ENCODE data around the gene RAPGEF6.
"Not testable (repeated sequence)": the region's sequence is repeated elsewhere in the genome, so short reads cannot be mapped to it uniquely, and the experiment has no call there.

The RAPGEF6 gene

DNA sequence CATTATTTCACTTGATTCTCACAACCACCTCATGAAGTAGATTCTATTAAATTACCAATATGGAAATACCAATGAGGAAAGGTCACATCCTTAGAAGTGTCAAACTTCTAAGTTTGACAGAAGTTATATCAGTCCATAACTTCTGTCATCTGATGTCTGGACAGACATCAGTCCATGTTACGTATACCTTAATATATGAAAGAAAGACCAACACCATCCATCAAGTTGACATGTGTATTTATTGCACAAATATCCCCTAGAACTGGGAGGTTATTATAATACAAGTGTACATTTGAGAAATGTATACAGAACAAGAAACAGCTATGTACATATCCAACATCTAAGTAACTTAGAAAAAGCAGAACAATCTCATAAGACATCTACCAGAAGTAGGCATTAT, 6.5 kb upstream of the RAPGEF6 start:
- no peak for DNase-seq

DNA sequence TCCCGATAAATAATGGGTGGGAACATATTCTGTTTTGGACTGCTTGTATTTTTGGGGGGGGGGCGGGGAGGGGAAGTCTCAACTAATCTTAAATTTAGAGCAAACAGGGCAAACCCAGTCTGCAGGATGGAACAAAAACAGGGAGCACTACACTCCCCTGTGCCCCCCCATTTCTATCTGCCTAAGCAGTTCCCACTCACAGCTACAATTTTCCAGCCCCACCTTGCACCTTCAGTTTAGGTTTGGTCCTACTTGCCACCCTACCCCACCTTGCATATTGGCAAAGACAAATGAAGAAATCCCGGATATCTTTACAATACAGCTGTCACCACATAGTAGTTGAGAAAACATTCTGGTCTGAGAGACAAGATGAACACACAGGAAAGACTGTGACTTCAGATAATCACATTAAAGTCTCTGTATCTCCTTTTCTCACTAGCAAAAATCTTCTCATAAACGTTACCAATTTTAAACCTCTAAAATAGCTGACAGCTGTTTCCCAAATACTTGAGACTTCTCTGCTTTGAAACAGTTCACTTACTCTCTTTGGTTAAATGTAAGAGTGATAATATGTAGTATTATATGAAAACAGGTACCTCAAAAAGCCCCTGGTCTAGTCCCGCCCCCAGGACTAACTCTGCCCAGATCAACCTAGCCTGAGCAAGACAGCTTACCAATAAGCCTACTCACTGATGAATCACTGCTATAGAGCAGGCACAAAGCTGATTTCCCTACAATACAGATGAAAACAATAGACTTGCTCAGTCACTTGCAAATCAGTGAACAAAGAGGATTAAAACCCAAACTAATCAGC, 5.2 kb upstream of the RAPGEF6 start:
- no peak for DNase-seq

DNA sequence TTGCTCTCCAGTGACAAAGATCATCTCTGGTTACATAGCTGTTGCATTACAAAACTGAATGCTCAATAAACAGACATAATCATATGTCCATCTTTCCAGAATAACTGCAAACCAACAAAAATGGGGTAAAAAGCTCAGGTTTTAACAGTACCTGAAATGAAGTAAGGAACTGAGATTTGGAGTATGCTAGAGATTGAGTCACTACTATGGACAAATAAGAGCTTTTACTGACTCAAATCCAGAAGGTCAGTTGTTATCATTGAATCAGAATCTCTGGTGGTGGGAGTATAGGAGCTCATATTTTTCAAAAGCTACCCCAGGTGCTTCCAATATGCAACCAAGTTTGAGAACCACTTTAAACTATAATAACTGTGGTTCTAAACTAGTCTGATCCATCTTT, 4.1 kb upstream of the RAPGEF6 start:
- peak; percentile 3 for DNase-seq

DNA sequence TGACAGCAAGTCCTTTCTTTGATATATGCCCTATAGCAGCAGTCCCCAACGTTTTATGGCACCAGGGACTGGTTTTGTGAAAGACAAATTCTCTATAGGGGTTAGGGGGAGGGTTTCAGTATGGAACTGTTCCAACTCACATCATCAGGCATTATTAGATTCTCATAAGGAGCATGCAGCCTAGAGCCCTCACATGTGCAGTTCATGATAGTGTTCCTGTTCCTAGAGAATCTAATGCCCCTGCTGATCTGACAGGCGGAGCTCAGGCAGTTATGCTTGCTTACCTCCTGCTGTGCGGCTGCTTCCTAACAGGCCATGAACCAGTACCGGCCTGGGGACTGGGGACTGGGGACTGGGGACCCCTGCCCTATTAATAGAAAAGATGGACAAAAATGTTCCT, 2.7 kb upstream of the RAPGEF6 start:
- no peak for DNase-seq

DNA sequence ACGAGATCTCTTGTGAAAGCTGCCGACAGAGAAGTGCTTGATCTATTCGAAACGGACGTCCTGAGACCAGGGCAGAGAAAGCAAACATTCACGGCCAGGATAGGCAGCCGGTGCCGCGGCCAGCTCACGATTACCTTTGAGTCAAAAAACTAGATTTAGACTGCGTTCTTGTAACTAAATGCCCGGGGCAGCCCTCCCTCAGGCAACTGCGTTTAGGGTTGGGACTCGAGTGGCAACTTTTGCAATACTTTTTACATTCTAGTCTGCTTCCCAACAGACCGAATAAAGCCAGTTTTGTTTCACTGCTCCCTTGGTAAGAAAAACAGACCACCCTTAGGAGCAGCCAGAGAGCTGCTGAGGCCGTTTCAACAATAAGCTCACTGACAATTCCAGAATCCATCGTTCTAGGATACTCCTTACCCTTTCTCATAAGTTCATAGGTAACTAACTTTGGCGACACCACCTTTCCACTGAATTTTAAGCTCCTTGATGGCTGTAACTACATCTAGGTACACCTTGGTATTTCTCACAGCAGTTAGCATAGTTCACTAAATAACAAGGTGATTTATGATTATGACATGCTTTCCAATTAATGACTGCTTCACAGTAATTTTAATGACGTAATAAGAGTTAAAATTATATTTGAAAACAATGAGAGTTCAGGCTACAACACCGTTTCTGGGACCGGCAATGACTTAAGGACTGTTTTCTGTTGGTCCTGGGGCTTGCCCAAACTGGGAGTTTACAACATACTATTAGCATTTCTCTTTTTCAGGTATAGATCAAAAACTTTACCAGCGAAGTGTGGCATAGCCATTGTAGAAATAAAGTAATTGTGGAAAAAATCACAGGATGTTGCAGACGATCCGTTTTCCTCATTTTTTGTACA, 899 bp upstream of the RAPGEF6 start:
- DNase-seq, result no peak

DNA sequence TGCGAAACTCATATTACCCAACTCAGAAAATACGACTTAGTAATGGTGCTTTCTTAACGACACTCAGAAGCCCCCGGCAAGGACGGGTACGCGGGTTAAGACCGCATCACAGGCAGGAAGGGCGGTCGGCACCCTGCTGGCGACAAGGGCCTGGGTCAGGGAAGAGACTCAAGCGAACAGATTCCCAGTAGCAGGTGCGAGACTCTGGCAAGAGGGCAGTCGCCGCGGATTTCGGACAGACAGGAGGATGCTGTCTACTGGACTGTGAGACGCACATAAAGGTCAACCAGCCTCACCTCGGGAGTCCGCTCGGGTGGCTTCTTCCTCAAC, 398 bp downstream of the RAPGEF6 start:
- DNase-seq, result no peak

DNA sequence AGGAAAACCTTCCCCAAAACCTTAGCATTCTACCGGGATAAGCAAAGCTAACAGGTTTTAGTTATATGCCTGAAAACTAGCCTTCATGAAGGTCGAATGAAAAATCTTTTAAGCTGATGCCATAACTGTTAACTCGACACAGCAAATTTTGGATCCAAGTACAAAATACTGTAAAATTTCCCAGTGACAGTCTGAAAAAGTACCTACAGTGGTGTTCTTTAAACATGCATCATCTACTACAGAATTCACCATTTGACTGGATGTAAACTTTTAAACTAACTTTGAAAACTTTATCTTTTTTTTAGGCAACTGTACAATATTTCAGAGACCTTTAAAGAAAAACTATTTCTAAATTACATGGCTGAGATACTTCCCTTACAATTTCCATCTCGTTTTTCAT, 791 bp downstream of the RAPGEF6 start:
- DNase-seq, result no peak

DNA sequence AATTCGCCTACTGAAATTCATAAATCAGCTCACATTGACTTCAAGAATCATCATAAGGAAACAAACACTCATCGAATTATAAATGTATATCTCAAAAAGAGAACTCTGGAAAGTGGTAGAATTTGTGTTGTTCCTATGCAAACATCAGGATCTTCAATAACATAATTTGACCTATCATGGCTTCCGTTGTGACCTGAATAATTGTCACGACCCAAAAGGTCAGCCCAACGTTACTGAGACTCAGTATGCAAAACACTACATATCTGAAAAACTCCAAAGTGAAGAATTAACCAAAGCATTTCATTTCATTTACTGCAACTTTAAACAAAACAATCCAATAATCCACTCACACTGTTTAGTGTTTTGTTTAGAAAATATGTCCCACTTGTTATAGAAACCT, 1.2 kb downstream of the RAPGEF6 start:
- DNase-seq, result no peak

DNA sequence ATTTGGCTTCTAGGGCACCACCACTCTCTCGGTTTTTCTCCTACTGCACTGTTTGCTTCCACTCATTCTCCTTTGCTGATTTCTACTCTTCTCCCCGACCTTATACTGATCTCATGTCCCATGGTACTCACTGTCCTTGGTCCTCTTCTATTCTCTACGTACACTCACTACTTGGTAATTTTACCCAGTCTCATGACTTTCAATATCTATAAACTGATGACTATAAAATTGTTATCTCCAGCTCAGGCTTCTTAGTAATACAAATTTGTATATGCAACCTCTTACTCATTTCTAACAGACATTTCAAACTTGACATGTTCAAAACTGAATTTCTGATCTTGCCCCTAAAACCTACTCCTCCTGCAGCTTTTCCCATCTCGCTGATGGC, 4.1 kb downstream of the RAPGEF6 start:
- no peak for DNase-seq

DNA sequence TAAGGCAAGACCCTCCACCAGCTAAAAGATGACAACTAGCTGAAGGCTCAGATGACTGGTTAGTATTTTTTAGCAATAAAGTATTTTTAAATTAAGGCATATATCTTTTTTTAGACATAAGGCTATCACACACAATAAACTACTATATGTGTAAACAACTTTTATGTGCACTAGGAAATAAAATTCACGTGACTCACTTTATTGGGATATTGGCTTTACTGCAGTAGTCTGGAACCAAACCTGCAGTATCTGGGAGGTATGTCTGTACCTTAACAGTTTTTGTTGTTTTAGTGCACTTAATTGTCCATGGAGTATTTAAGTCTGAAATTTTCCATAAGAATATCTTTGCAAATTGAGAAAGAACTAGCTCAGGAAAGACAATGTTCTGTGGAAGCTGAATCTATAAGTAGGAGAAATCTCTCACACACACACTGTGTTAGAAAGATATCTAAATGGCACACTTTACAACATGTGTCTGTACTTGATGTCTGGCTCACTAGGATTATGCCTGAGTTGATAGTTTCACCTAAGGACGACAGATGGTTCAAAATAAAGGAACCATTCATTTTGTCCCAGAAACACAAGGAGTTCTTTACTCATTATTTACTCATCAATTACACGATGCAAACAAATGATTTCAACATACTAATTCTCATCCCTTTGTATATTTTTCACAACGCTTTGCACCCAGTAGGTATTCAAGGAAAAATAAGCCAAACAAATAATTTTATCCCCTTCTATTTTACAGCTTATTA, 4.6 kb downstream of the RAPGEF6 start:
- no peak for DNase-seq

DNA sequence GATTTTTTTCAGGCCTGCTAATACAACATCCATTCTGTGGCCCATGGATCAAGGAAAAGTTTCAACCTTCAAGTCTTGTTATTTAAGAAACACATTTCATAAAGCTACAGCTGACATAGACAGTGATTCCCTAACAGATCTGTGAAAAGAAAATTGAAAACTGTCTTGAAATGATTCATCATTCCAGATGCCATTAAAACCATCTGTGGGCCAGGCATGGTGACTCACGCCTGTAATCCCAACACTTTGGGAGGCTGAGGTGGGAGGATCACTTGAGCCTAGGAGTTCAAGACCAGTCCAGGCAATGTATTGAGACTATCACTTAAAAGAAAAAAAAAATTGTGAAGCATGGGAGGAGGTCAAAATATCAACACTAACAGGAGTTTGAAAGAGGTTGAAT, 6.0 kb downstream of the RAPGEF6 start:
- no peak for DNase-seq

DNA sequence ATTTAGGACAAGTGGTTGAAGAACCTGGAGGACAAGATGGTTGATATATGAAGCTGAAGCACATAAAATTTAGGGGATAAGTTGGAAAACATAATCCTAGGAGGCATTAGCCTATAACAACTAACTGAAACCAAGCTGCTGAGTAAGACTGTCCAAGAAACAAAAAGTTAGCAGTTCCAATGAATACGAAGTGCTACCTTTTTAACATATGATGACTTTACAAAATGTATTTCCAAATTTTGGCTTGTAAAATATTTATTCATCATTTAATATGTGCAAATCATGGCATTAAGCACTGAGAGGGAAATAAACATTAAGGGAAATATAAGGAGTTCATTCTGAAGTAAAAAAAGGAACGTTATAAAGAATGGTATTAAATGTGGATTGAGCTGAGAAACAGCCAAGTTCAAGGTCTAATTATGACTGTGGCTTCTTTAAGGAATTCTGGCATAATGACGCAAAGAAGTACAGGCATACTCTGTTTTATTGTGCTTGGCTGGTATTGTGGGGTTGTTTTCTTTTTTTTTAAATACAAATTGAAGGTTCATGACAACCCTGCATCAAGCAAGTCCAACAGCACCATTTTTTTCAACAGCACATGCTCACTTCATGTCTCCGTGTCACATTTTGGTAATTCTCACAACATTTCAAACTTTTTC, 7.7 kb downstream of the RAPGEF6 start:
- no peak for DNase-seq

DNA sequence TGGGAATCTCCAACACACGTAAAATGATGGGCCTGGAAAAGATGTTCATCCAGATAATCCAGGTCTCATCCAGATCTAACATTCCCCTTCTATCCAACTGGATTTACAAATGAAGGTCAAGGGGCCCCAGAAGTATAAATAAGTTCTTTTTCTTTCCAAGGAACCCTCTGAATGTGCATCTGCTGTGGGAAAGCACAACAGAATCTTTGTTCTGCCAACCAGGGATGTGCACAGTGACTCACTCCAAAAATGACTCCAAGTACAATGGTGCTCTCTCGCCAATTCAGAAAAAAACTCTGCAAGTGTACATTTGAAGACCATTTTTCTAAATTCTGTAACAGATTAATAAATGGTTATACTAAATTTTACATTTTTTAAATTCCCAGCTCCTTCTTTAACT, 12.4 kb downstream of the RAPGEF6 start:
- DNase-seq, result no peak

DNA sequence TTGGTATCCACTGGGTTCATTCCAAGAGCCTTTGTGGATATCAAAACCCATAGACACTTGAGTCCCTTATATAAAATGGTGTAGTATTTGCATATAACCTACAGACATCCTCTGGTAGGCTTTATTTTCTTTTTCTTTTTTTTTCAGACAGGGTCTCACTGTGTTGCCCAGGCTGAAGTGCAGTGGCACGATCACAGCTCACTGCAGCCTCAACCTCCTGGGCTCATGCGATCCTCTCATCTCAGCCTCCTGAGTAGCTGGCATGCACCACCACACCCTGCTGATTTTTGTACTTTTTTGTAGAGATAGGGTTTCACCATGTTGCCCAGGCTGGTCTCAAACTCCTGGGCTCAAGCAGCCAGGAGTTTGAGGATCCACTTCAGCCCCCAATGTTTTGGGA, 13.9 kb downstream of the RAPGEF6 start:
- not testable (repeated sequence) for DNase-seq

DNA sequence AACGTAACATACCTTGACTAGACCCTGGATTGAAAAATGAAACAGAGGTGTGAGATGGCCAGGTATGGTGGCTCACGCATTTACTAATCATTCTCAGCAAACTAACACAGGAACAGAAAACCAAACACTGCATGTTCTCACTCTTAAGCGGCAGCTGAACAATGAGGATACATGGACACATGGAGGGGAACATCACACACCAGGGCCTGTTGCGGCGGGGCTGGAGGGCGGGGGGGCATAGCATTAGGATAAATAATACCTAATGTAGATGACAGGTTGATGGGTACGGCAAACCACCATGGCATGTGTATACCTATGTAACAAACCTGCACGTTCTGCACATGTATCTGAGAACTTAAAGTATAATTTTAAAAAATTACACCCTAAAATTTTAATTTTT, 15.9 kb downstream of the RAPGEF6 start:
- DNase-seq, result no peak

DNA sequence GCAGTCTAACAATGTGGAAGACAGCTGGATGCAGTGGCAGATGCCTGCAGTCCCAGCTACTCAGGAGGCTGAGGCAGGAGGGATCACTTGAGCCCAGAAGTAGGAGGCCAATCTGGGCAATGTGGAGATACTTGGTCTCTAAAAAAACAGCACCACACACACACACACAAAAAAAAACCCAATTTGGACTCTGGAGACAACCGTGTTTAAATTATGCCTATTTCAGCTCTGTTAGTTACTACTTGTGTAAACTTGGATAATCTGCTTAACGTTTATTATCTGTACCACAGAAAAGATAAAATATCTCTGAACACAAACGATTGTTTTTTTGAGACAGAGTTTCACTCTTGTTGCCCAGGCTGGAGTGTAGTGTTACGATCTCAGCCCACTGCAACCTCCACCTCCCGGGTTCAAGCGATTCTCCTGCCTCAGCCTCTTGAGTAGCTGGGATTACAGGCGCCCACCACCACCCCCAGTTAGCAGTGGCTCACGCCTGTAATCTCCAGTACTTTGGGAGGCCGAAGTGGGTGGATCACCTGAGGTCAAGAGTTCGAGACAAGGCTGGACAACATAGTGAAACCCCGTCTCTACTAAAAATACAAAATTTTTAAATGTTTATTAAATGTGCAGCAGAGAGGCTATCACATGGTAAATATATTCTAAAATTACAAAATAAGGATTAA, 17.7 kb downstream of the RAPGEF6 start:
- DNase-seq, result no peak

DNA sequence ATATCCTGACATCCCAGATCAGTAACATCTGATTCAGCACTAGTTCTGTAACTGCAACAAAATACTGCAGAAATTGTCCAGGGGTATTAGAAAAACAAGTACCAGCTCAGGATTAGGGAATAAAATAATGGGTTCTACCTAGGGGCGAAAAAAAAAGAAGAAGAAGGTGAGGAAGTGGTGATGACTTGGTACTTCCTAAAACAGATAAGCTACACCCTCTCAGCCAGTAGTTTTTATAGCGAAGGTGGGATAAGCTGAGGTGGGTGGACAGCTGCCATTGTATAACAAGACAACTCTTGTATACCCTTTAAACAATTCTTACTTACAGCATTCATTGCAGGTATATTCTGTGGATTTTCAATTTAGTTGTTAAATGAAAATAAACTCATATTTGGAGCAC, 19.1 kb downstream of the RAPGEF6 start:
- no peak for DNase-seq

DNA sequence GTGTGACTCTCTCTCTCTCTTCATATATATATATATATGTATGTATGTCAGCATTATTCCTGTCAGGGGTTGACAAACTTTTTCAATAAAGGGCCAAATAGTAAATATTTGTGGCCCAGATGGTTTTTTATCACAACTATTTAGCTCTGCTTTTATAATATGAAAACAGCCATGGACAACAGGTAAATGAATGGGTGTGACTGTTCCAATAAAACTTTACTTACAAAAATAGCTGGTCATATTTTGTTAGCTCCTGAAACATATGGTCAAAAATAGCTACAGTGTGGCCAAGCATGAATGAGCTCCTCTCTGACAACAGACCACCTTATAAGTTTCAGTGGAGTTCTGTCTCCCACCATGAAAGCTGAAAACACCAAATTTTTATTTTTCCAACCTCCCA, 21.6 kb downstream of the RAPGEF6 start:
- no peak for DNase-seq

DNA sequence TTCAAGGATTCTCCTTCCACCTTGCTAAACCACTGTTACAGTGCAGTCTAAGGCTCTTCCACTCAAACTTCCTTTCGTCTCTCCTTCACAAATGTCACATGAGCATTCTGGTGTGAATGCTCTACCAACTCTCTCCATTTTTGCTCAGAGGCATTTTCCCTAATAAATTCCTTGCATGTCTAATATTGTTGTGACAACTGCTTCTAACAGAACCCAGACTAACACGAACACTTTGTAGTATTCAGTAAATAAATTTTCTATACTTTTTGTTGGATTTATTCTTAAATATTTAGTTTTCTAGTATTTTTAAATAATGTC, 24.0 kb downstream of the RAPGEF6 start:
- DNase-seq, result no peak

DNA sequence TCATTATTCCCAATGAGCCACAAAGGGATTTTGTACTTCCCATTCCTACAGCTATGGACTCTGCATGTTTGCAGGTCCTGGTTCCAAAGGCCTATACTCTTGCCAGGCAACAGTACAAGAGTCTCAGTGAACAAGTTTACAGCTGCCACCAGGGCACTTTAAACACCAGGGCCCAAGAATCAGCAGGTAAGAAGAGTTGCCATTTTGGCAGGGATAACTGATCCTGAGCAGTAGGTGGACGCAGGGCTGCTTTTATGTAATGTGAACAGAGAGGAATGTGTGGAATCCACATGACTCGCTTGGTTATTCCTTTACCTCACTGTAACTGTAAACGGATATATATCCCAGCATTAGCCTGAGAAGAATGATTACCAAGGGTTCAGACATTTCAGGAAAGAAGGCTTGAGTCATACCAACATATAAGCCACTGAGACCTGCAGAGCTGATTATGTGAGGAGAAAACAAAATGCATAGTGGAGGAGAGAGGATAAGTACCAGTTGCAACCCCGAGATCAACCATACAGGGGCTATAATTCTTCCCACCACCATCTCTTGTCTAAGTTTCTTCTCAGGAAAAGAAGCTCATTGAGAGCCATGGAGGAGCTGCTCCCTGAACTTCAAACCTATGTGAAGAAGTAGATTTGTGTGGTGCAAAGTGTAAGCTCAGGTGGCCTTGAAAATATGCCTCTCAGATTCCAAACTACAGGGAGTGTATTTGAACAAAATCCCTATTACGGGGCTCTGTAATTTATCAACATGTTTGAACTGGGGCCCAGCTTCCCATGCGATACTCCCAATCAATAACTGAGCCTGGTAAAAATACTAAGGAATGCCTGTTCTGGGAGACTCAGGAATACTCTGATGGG, 24.6 kb downstream of the RAPGEF6 start:
- no peak for DNase-seq

DNA sequence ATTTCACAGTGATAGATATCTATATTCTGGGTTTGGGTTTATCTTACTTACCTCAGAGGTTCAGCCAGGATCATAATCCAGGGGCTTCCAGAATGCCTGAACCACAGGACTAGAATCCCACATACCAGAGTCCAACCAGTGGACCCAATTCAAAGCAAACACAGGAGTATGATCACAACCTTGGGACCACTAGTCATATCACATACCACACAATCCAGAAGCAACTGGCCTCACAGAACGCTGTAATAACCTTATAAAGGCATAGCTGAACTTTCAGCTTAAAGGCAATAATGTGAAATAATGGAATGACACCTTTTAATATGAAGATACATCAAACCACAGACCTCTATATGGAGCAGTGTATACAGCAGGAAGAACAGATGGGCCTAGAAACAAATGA, 25.3 kb downstream of the RAPGEF6 start:
- DNase-seq, result no peak

DNA sequence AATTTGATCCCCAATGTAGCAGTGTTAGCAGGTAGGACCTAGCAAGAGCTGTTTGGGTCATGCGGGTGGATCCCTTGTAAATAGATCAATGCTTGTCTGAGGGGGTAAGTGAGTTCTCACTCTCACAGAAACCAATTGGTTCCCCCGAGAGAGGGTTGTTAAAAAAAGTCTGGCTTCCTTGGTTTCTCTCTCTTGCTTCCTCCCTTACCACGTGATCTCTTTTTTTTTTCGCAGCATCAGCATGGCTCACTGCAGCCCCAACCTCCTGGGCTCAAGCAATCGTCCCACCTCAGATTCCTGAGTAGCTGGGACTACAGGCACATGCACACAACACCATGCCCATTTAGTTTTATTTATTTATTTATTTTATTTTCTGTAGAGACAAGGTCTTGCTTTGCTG, 26.4 kb downstream of the RAPGEF6 start:
- DNase-seq, result no peak

Data from NCI-H1417 treated with DMSO at 0.1 percent for 48 hours (cell line).